SU-DHL-6 (cell line): ENCODE results near the gene NEK6.

Experiments used
- H2AFZ ChIP-seq: fragments of 200-600 bp; sonication (generic); 2 replicates; pipeline ENCODE4 v1.6.1; 2014; ENCODE audit warnings: low read depth, mild to moderate bottlenecking, moderate library complexity, mixed read lengths, antibody characterized with exemption, low read length; ENCODE audit not compliant: severe bottlenecking
- H3F3A ChIP-seq: fragments of 200-600 bp; shearing (Covaris generic); 2 replicates; pipeline ENCODE4 v1.6.0; 2016; ENCODE audit warnings: antibody characterized with exemption, mild to moderate bottlenecking; ENCODE audit not compliant: insufficient read depth
- H3K27ac ChIP-seq: fragments of 200-600 bp; sonication (generic); 2 replicates; pipeline ENCODE4 v1.5.1; 2016; ENCODE audit warnings: low read depth, mild to moderate bottlenecking, low read length, moderate library complexity, mixed read lengths
- H3K27me3 ChIP-seq: fragments of 200-600 bp; sonication (generic), shearing (Covaris generic); 2 replicates; pipeline ENCODE4 v1.6.0; 2014; ENCODE audit warnings: mild to moderate bottlenecking, low read length
- H3K36me3 ChIP-seq: fragments of 200-600 bp; sonication (generic); 2 replicates; pipeline ENCODE4 v1.6.1; 2014; ENCODE audit warnings: mild to moderate bottlenecking, low read length, mixed read lengths
- H3K4me2 ChIP-seq: fragments of 300-600, 200-600 bp; shearing (Covaris generic), sonication (generic); 2 replicates; pipeline ENCODE4 v1.6.0; 2014; ENCODE audit warnings: low read length, low read depth, mild to moderate bottlenecking; ENCODE audit not compliant: poor library complexity, severe bottlenecking
- H3K4me3 ChIP-seq: fragments of 200-600 bp; sonication (generic); 2 replicates; pipeline ENCODE4 v1.5.1; 2014; ENCODE audit warnings: antibody characterized with exemption, low read length, mild to moderate bottlenecking, mixed read lengths; ENCODE audit not compliant: insufficient read depth, poor library complexity, severe bottlenecking
- H3K79me2 ChIP-seq: fragments of 200-600 bp; sonication (generic); 2 replicates; pipeline ENCODE4 v1.6.1; 2014; ENCODE audit warnings: mild to moderate bottlenecking, low read length, moderate library complexity; ENCODE audit not compliant: insufficient read depth
- H3K9ac ChIP-seq: fragments of 200-600 bp; sonication (generic); 2 replicates; pipeline ENCODE4 v1.7.0; 2014; ENCODE audit warnings: mild to moderate bottlenecking, low read length
- H3K9me2 ChIP-seq: fragments of 200-600 bp; sonication (generic); replicated peaks from 2 replicates; pipeline ENCODE4 v1.6.1; 2014; ENCODE audit warnings: low read length; ENCODE audit not compliant: insufficient read depth
- H3K9me3 ChIP-seq: fragments of 200-600 bp; sonication (generic); 2 replicates; pipeline ENCODE4 v1.6.1; 2014; ENCODE audit warnings: low read length, mixed read lengths; ENCODE audit not compliant: insufficient read depth
- H4K20me1 ChIP-seq: fragments of 200-600 bp; sonication (generic); 2 replicates; pipeline ENCODE4 v1.6.1; 2014; ENCODE audit warnings: low read depth, mild to moderate bottlenecking, antibody characterized with exemption, low read length, moderate library complexity, mixed read lengths
- EZH2phosphoT487 ChIP-seq: fragments of 200-600 bp; sonication (generic), shearing (Covaris generic); conservative IDR thresholded peaks from 2 replicates; pipeline ENCODE4 v1.6.1; 2018; ENCODE audit warnings: mild to moderate bottlenecking, antibody characterized with exemption, low read length, moderate library complexity, mixed read lengths
- TF ChIP-seq, protein P1 (sequence below): fragments of 200-600 bp; sonication (generic); IDR thresholded peaks from one replicate; pipeline ENCODE4 v1.5.1; 2017; ENCODE audit warnings: antibody characterized with exemption, mild to moderate bottlenecking, low read length, moderate library complexity; ENCODE audit not compliant: insufficient read depth, poor library complexity, severe bottlenecking

NEK6 gene

DNA sequence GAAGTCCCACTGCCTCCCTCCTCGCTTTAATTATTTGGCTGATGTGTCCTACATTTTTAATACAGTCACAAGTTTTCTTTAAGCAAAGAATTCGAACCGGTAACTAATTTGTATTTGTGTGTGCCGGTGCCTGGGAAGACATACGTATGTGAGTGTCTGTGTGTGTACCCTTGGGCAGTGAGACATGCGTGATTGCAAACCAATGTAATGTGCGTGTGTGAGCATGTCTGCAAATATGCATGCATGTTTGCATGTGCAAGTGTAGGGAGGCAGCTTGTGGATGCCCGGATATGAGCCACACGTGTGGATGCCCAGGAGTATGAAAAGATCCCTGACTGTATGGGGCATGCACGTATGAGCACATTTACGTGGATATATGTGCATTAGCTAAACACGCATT is 44.4 kb upstream of the NEK6 start:
- H3K27me3 ChIP-seq: no peaks in the 10 kb centered on the region
- H3K36me3 ChIP-seq: no peaks in the 10 kb centered on the region
- peaks cover 71% of the 10 kb centered on the region for H3F3A ChIP-seq
- H2AFZ ChIP-seq: no peak overlapping the region
- no peak overlapping the region for H3K4me2 ChIP-seq
- H3K79me2 ChIP-seq: no peaks in the 10 kb centered on the region
- no peak overlapping the region for H3K4me3 ChIP-seq
- H3K9ac ChIP-seq: no peak overlapping the region
- H4K20me1 ChIP-seq: no peaks in the 10 kb centered on the region
- H3K9me2 ChIP-seq: no peaks in the 10 kb centered on the region
- TF ChIP-seq EZH2phosphoT487: no peak
- TF ChIP-seq, protein P1, sequence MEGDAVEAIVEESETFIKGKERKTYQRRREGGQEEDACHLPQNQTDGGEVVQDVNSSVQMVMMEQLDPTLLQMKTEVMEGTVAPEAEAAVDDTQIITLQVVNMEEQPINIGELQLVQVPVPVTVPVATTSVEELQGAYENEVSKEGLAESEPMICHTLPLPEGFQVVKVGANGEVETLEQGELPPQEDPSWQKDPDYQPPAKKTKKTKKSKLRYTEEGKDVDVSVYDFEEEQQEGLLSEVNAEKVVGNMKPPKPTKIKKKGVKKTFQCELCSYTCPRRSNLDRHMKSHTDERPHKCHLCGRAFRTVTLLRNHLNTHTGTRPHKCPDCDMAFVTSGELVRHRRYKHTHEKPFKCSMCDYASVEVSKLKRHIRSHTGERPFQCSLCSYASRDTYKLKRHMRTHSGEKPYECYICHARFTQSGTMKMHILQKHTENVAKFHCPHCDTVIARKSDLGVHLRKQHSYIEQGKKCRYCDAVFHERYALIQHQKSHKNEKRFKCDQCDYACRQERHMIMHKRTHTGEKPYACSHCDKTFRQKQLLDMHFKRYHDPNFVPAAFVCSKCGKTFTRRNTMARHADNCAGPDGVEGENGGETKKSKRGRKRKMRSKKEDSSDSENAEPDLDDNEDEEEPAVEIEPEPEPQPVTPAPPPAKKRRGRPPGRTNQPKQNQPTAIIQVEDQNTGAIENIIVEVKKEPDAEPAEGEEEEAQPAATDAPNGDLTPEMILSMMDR: no peak
- H3K27ac ChIP-seq: peak overlapping the region; percentile 97
- H3K9me3 ChIP-seq: no peaks in the 10 kb centered on the region

- peak overlapping the region; percentile 29 for H3K9ac ChIP-seq
- H3K36me3 ChIP-seq: no peaks in the 10 kb centered on the region
- H4K20me1 ChIP-seq: no peaks in the 10 kb centered on the region
- peaks cover 71% of the 10 kb centered on the region for H3F3A ChIP-seq
- peak overlapping the region; percentile 34 for H2AFZ ChIP-seq
- H3K79me2 ChIP-seq: no peaks in the 10 kb centered on the region
- H3K27ac ChIP-seq: peak overlapping the region; percentile 97
- no peak overlapping the region for H3K4me3 ChIP-seq
- H3K9me2 ChIP-seq: no peaks in the 10 kb centered on the region
- H3K9me3 ChIP-seq: no peaks in the 10 kb centered on the region
- peak overlapping the region; percentile 14 for H3K4me2 ChIP-seq
- no peaks in the 10 kb centered on the region for H3K27me3 ChIP-seq
- TF ChIP-seq, protein P1: no peak
- no peak for TF ChIP-seq EZH2phosphoT487
These were observed 43.6 kb upstream of the NEK6 start for GRCh38 chr9:124214116-124214515.

GRCh38 chr9:124214596-124215367 is 43.0 kb upstream of the NEK6 start:
- no peaks in the 10 kb centered on the region for H3K9me2 ChIP-seq
- H3K9ac ChIP-seq: peak overlapping the region; percentile 29
- H3K4me3 ChIP-seq: no peak overlapping the region
- H3K36me3 ChIP-seq: no peaks in the 10 kb centered on the region
- H3K4me2 ChIP-seq: peak overlapping the region; percentile 15
- TF ChIP-seq EZH2phosphoT487: no peak
- TF ChIP-seq, protein P1: no peak
- peak overlapping the region; percentile 34 for H2AFZ ChIP-seq
- no peaks in the 10 kb centered on the region for H3K27me3 ChIP-seq
- peak overlapping the region; percentile 97 for H3K27ac ChIP-seq
- H3F3A ChIP-seq: peaks cover 71% of the 10 kb centered on the region
- H3K9me3 ChIP-seq: no peaks in the 10 kb centered on the region
- no peaks in the 10 kb centered on the region for H3K79me2 ChIP-seq
- no peaks in the 10 kb centered on the region for H4K20me1 ChIP-seq
